Heart left ventricle (tissue), 13 donors: Measurements from ENCODE around the gene FOXR1.

Experiments used
- CTCF ChIP-seq, 12 donors: fragments of 200-600 bp; sonication (generic) in 4 of 12; IDR thresholded peaks; one replicate each; pipeline versions ENCODE4 v1.5.0 to v1.8.0; 2018 to 2022; ENCODE audit warnings: antibody characterized with exemption in 12 of 12, mild to moderate bottlenecking in 5 of 12
- POLR2A ChIP-seq, 2 donors: fragments of 450-650 bp; IDR thresholded peaks; one replicate each; pipeline ENCODE4 v1.6.1; 2017; ENCODE audit warnings: antibody characterized with exemption in 2 of 2, mild to moderate bottlenecking in 2 of 2, moderate library complexity in 2 of 2
- donor health status: ischemic (EF 13 %, LVEDD 7.1; RV severe dilation, severe dysfunction).
- donor health status: DM: no; HTN: yes; CAD: no.
- donor health status: DM: no; HTN: no; CAD: no.
- donor health status: ischemic (EF 25% LVEDD 6.9; RV normal size, moderate dysfunction).
- donor health status: ischemic (EF 25% LVEDD 5.7; RV mildly dilated, moderate dysfunction).
- donor health status: ischemic (EF 35%, LVEDD 5.7; RV mildly dilated, moderate dysfunction).
- donor health status: nonischemic (EF 11% LVEDD 7.7; RV severe dilation, severe dysfunction).
- donor health status: DM: yes; HTN: yes; CAD: no.
- donor health status: PGD.
- donor health status: ischemic (EF 29% LVEDD 5.4; RV normal size, mild dysfunction).
- donor health status: nonischemic (EF 23%, LVEDD 6.1; RV moderate dilation, normal function).

DNA sequence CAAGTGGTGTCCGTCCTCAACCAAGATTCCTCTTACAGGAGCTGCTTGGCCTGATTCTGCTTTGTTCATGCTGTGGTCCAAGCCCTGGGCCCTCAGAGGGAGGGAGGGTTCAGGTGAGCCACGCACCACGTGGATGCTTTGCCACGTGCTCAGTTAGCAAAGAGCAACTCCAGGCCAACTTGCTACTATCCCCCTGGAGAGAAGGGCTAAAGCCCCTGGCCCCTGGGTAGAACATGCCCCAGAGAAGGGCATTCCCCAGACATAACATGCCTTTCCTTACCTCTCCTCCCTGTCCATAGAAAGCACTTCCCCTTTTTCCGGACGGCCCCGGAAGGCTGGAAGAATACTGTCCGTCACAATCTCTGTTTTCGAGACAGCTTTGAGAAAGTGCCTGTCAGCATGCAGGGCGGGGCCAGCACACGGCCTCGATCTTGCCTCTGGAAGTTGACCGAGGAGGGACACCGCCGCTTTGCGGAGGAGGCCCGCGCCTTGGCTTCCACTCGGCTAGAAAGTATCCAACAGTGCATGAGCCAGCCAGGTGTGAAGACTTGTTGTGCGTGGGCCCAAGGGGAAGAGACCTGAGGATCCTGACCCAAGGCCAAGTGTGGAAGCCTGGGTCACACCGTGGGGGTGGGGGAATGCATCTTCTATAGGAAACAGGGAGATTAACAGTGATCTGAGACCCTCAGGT lies 8.8 kb downstream of the FOXR1 start:
- TF ChIP-seq CTCF (IDR thresholded peaks at IDR 0.05), result no peak
- no peak for TF ChIP-seq POLR2A (IDR thresholded peaks at IDR 0.05)
